Hematopoietic multipotent progenitor cell treated with erythropoietin and hydrocortisone succinate and interleukin-3 and kit ligand, for 8 days (in vitro differentiated cells): ENCODE results near the gene AMH.

Experiments
- DNase-seq: peaks from one replicate; pipeline ENCODE4 v3.0.0-alpha.2; 2015

Gene AMH

DNA sequence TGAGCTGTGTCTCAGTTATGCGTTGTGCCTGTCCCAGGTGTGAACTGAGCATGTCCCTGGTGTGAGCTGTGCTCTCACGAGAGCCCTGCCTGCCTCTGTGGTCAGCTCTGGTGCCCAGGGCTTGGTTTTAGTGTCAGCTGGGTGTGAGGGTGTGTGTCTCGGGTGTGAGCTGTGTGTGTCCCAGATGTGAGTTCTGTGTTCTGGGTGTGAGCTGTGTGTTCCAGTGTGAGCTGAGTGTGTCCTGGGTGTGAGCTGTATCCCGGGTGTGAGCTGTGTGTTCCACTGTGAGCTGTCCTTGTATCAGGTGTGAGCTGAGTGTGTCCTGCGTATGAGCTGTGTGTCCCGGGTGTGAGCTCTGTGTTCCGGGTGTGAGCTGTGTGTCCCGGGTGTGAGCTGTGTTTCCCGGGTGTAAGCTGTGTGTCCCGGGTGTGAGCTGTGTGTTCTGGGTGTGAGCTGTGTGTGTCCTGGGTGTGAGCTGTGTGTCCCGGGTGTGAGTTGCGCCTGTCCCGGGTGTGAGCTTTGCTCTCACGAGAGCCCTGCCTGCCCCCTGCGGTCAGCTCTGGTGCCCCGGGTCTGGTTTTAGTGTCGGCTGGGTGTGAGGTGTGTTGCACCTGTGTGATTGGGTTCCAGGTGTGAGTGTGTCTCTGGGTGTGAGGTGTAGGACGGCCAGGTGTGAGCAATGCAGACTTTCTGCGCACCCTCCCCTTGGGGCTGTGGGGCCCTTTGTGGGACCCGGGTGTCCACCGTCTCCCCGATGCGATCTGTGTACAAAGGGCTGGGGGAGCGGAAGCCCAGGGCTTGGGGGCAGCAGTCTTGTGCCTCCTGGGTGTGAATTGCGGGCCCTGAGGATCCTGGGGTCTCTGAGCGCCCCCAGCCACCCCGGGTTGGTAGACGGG lies 39.9 kb downstream of the AMH start:
- no peak for DNase-seq

DNA sequence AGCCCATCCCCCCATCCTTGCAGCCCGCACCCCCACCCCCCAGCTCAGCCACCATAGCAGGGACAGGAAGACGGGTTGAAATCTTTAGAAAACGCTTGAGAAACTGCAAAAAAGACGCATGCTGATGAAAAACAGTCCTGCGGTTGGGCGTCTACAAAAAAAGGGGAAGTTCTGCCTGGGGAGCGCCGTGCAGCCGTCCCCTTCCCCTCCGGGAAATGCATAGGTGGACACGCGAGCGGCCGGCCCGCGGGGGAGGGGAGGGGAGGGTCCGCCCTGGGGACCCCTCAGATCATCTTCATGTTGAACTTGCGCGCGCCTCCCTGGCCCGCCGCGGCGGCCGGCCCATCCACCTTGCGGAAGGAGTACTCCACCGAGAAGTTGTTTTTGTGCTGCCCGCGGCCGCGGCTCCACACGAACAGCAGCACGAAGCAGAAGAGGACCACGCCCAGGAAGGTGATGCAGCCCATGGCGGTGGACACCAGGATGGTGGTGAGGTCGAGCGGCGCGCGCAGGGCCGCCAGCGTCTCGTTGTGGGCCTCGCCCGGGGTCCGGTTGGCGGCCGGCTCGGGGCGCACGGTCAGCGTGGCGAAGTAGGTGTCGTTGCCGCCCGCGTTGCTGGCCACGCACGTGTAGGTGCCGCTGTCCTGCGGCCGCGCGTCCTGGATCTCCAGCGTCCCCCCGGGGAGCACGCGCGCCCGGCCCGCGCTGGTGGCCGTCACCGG lies 40.8 kb downstream of the AMH start:
- DNase-seq = peak; percentile 60

DNA sequence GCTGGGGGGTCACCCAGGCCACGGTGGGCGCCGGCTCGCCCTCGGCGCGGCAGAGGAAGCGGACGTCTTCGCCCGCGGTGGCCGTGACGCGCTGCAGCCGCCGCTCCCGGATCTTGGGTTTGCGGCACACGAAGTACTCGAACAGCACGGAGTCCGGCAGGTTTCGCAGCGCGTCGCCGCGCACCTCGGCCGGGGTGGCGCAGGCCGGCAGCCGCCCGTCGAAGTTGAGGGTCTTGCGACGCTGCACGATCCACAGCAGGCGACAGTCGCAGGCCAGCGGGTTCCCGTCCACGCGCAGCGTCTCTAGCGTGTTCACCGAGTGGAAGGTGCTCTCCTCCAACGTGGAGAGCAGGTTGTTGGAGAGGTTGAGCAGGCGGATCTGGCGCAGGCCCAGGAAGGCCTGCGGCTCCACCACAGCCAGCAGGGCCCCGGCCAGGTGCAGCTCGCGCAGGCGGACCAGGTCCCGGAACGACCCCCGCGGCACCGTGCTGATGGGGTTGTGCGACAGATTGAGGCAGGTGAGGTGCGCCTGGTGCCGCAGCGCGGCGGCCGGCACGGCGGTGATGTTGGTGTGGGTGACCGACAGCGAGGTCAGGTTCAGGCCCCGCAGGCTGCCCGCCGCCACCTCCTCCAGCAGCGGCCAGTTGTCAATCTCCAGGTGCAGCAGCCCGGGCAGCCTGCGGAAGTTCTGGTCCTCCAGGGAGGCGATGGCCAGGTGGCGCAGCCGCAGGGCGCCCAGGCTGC lies 41.5 kb downstream of the AMH start:
- DNase-seq = no peak

- no peak for DNase-seq
Observed at GRCh38 chr19:2291185-2291751, 42.1 kb downstream of the AMH start.

DNA sequence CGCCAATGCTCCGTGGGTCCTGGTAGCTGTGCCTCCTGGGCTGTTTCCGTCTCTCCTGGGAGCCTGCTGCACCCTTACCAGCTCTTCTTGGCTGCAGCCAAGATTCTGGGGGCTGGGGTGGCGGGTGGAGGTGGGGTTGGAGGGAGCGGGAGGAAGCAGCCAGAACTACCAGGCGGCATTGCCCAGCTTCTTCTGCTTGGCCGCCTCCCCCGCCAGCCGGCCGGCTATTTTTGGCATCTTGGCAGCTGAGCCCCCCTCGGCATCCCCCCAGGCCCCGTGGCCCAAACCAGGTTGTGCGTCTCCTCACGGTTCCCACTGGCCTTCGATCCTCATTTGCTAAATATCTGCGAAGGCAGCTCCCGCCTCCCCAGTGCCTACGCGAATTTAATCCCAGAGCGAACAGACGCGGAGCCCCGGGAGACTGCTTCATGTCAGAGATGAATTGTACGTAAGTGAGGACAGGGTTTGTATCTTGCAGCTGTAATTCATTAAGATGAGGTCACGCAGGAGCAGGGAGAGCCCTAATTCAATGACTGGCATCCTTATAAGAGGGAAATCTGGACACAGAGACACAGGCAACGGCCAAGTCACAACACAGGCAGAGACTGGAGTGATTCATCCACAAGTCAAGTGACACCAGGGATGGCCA lies 45.7 kb downstream of the AMH start:
- no peak for DNase-seq

DNA sequence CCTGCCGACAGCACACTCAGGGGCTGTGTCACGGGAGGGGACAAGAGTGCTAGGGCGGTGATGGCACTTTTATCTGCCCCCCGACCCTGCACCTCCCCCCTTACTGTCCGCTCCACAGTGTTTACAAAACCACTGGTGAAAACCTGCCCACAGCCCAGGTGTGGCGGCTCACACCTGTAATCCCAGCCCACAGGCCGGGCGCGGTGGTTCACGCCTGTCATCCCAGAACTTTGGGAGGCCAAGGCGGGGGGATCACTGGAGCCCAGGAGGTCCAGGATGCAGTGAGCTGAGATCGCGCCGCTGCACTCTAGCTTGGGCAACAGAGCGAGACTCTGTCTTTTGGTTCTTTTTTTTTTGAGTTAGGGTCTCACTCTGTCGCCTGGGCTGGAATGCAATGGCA lies 47.0 kb downstream of the AMH start:
- DNase-seq = no peak

DNA sequence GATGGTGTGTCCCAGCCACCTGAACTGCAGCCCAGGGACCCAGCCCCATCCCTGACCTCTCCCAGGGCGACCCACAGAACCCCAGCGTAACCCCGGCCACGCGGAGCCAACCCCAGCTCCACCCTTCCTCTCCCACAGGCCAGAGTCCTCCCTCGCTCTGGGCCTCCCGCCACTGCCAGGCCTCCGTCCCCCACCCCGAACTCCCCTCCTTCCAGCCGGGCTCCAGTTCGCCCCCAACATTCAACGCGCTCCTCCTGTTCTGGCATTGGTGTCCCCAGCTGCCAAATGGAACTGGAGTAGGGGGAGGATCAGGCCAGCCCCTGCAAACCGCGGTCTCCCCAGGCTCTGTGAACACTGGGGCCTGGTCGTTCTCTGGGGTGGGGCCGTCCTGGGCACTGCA lies 51.4 kb downstream of the AMH start:
- DNase-seq = no peak
